Fibroblast of skin of abdomen (primary cell): ENCODE results near the gene CYB561.
"Not testable (repeated sequence)": the region's sequence is repeated elsewhere in the genome, so short reads cannot be mapped to it uniquely, and the experiment has no call there.

Experiments
- DNase-seq: peaks from one replicate; pipeline ENCODE4 v3.0.0-alpha.2; 2013

CYB561 gene

DNA sequence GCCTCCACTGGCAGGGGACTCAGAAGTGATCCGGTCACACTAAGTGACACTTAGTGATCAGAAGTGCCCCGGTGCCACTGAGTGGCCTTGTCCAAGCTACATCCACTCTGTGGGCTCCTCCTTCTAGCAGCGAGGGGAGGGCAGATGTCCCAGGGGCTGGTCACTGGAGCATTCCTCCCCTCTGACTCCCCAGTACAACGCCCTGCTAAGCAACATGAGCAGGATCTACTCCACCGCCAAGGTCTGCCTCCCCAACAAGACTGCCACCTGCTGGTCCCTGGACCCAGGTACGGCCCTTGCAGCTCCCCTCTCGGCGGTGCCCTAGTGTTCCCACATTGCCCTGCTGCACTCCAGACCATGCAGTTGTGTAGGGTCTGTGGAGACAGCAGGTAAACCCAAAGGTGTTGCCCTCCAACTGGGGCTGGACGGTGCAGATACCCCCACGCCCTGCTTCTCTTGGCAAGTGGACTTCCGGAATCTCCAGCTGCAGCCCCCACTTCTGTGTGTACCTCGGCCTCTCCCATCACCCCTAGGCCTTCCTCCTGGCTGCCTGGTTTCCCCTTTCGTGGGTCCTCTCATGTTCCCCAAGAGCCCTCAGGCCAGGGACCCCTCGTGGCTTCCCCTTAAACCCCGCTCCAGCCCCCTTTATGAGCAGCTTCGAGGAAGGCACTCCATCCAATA, 32.8 kb upstream of the CYB561 start:
- peak; percentile 92 for DNase-seq

DNA sequence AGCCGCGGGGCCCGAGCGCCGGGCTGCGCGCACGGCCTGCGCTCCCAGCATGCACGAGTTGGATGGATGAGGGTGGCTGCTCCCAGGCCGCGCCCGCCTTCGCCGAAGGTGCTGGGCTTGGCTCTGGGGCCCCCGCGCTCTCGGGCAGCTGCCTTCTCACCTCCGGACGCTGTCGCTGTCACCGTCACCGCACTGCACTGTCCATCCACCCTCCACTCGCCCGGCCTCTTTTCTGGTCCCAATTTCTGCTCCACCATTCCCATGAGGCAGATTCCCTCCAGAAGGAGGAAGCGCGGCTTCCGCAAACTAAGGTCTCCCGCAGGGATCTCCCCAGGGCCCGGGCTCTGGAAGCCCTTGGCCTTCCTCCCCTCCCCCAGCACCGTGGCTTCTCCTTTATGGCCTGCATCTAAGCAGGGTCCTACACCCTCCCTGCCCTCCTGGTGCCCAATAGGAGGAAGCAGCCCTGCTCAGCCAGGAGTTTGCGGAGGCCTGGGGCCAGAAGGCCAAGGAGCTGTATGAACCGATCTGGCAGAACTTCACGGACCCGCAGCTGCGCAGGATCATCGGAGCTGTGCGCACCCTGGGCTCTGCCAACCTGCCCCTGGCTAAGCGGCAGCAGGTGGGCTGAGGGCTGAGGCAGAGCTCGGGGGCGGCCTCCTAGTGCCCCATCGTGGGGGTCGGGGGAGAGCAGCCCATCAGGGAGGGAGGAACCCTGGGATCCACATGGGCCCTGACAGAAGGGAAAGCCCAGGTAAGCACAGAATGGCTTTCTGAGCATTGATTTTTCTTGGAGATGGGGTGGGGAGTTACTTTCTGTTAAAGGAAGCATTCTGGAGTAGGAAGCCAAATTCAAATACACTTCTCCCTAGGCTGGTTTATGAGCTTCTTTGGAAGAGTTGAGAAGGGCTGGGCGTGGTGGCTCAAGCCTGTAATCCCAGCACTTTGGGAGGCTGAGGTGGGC, 31.7 kb upstream of the CYB561 start:
- DNase-seq = no peak

- peak; percentile 9 for DNase-seq
These were observed 30.9 kb upstream of the CYB561 start, which contains the start of gene ACE for GRCh38 chr17:63476854-63477479. TSS of gene ACE (plus strand) at chr17:63477061. CDS start at chr17:63477095, 34 bp downstream.

DNA sequence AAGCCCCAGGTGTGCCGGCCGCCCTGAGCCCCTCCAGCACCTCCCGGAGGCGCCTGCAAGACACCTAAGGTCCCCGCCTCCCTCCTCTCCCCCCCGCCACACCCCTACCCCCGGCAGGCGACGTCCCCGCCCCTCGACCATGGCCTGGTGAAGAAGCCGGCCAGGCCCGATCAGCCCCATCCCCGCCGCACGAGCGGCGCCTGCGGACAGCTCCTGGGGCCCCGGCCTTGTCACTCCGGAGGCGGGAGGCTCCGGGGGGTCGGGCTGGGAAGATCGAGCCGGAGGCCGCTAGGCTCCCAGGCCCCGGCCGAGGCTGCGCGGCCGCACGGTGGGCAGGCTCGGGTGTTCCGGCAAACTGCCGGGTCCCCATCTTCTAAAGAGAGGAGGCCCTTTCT, 30.4 kb upstream of the CYB561 start:
- peak; percentile 16 for DNase-seq

- no peak for DNase-seq
These were observed 29.6 kb upstream of the CYB561 start for GRCh38 chr17:63475491-63476412.

DNA sequence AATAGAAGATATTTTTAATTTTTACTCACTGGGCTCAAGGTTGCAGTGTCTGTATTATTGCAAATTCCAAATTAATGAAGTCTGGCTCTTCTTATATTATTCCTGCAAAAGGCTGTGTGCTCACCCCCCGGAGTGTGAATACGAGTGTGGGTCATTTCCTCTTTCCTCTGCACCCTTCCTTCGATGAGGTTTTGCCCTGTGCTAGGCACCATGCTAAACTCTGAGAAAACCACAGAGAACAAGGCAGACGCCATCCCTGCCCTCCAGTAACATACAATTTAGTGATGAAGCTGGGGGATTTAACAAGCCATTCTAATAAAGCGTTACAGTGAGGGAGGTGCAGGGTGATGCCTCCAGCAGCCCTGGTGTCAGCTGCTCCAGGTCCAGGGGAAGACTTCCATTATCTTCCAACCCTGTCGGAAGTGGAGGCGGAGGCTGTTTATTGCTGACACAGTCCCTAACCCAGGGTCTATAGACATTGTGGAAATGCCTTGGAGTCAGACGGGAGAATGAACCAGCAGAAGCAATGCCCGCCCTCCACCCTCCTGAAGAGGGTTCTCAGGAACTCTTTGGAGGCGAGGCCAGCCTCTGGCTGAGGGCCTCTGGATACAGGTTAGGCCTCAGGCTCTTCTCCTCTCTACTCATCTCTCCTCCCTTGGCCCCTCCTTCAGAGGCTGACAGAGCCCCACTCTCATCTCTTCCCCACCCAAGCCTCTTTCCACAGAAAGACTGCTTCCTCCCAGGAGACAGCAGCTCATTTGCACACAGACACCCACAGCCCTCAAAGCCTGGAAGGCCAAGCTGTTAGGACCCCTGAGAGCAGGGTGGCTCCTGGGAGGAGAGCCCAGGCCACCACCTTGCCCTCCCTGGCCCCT, 28.7 kb upstream of the CYB561 start:
- no peak for DNase-seq

DNA sequence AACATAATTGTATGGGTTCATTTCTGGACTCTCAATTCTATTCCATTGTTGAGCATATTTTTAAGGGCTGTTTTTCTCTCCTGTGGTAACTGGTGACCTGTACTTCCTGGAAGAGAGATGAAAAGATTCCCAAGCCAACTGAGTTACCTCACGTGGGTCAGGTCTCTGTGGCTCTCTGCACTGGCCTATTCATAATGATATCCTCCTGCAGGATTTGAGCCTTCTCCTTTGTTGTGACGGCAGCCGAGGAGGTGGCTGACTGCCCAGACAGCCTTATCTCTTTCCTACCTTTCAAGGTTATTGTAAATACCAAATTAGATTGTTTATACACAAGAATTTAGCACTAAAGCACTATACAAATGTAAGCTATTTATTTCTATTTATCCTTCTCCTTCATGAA, 28.1 kb upstream of the CYB561 start:
- no peak for DNase-seq

DNA sequence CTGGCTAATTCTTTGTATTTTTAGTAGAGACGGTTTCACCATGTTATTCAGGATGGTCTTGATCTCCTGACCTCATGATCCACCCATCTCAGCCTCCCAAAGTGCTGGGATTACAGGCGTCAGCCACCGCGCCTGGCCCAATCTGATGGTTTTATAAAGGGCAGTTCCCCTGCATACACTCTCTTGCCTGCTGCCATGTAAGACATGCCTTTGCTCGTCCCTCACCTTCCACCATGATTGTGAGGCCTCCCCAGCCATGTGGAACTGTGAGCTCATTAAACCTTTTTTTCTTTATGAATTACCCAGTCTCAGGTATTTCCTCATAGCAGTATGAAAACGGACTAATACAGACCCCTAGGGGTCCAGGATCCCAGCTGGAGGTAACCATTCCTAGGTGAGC, 22.0 kb upstream of the CYB561 start:
- not testable (repeated sequence) for DNase-seq

- no peak for DNase-seq
These were observed 18.7 kb upstream of the CYB561 start for GRCh38 chr17:63464691-63465236.

GRCh38 chr17:63463771-63464170, 17.7 kb upstream of the CYB561 start:
- no peak for DNase-seq

GRCh38 chr17:63460018-63460417, 13.9 kb upstream of the CYB561 start:
- no peak for DNase-seq

DNA sequence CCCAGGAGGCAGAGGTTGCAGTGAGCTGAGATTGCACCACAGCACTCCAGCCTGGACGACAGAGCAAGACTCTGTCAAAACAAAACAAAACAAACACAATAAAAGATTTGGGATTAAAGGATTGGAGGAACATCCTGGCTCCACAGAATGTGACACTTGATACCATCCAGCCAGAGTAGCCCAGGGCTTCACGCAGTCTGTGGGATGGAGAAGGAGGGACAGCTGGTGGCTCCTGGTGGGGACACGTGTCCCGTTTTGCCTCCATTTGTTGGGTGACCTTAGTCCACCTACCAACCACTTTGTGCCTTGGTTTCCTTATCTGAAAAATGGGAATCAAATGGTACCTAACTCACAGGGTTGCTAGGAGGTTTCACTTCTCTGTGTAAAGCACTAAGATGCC, 12.4 kb upstream of the CYB561 start:
- DNase-seq = no peak

- no peak for DNase-seq
These were observed 9.3 kb upstream of the CYB561 start for GRCh38 chr17:63455417-63455816.

- DNase-seq = no peak
These were observed 8.8 kb upstream of the CYB561 start for GRCh38 chr17:63454915-63455314.

- DNase-seq = not testable (repeated sequence)
These were observed 8.3 kb upstream of the CYB561 start for GRCh38 chr17:63454357-63454756.

DNA sequence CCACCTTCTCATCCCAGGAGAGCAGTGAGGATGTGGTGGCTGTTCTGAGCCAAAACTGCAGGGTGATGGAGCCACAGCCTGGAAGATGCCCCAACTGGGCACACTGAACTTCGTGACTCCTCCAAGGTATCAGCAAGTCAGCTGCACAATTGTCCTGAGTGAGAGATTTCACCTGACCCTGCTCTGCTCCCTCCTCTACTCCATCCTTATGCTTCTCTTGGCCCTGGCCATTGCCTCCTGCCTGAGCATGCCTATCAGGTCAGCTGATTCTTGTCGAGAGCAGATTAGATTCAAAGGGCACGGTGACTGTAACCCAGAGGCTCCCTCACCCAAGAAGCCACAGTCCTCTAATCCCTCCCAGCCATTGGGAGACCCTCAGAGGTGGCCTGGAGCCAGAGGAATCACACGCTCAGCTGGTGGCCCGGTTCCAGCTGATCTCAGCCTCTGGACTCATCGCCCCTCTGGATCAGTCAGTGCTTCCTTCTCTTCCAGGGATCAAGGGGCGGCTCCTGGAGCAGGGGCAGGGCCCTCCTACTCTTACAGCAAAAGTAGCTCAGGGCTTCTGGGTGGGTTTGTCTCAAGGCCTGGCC, 7.0 kb upstream of the CYB561 start:
- no peak for DNase-seq

GRCh38 chr17:63452046-63452961, 6.2 kb upstream of the CYB561 start:
- no peak for DNase-seq

DNA sequence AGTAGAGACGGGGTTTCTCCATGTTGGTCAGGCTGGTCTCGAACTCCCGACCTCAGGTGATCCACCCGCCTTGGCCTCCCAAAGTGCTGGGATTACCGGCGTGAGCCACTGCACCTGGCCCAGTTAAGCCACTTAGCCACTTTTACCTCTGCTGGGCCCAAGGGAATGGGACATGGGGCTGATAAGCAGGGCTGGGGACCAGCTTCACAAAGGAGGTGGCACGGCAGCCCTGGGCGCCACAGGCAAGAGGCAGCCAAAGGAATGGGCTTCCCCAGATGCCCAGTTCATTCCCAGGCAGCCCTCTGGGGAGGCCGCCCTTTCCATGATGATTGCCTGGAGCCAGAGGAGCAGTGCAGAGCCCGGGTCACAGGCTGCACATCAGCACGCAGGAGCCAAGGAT, 5.0 kb upstream of the CYB561 start:
- DNase-seq = no peak

DNA sequence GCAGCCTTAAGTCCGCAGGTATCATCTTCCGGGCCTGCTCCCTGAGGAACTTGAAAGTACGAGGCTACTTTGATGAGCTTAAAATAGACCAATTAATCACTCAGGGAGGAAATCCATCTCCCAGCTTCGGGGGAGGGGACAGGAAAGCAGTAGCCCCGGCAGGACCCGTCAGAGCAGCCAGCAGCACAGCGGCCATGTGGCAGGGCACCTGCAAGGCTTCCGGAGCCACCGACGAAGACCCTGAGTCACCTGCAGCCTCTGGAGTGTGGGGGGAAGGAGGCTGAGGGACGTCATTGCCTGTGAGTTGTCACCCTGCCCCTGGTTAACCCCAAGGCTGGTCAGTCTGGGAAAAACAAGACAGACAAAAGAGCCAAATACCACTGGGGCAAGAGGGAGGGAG, 4.4 kb upstream of the CYB561 start:
- DNase-seq = no peak
